GM12878 (cell line): ENCODE results near the gene KRTCAP3. TPM values are rescaled to one million over a fixed set of nuclear protein-coding genes. Genes with fewer than 3 reads are reported as not detected.

Experiments
- ATAC-seq: fragments of 200-7000 bp; cut with Tn5 transposase; 3 replicates; pipeline ENCODE4 v1.9.1; 2020; ENCODE audit warnings: mild to moderate bottlenecking, moderate library complexity
- BruUV-seq: library from RNA; stranded (reverse); fragments of 400-500 nt; replicated peaks from 2 replicates; lab custom pipeline; 2021; lab: Mats Ljungman, UMichigan
- CTCF ChIA-PET: fragments of 300-600 bp; sonication (Branson Sonifier 250); formaldehyde crosslinking; extraction: SDS; loops from one replicate; lab custom pipeline; 2021; ENCODE audit warnings: inconsistent platforms; lab: Yijun Ruan, JAX
- POLR2A ChIA-PET: fragments of 350-600 bp; formaldehyde crosslinking; extraction: SDS; loops from one replicate; lab custom pipeline; 2021; ENCODE audit warnings: inconsistent platforms; lab: Charles Lee
- RAD21 ChIA-PET: fragments of 300-600 bp; sonication (Branson Sonifier 250); formaldehyde crosslinking; loops from one replicate; lab custom pipeline; 2023; ENCODE audit warnings: antibody characterized with exemption; ENCODE audit not compliant: unreplicated experiment; lab: Charles Lee
- SMC1A ChIA-PET: fragments of 300-600 bp; sonication (Branson Sonifier 250); formaldehyde crosslinking; loops from one replicate; lab custom pipeline; 2023; ENCODE audit not compliant: unreplicated experiment, uncharacterized antibody; lab: Charles Lee
- DNase-seq: peaks from one replicate; pipeline ENCODE4 v3.0.0-alpha.2; 2011; ENCODE audit warnings: low read depth, low spot score
- FAIRE-seq: peaks from 3 replicates; lab custom pipeline; 2011; peaks lifted over from hg19 to GRCh38; lab: Jason Lieb, UNC
- H2AFZ ChIP-seq: 2 replicates; pipeline ENCODE4 v1.6.0; 2011; ENCODE audit warnings: low read depth, low read length, control low read depth; ENCODE audit not compliant: control insufficient read depth
- H3K27ac ChIP-seq: 2 replicates; pipeline ENCODE4 v1.5.1; 2011; ENCODE audit warnings: control low read depth; ENCODE audit not compliant: control insufficient read depth, insufficient read depth
- H3K27me3 ChIP-seq, 2 experiments: replicated peaks in 1 of 2; 2 replicates each; pipeline versions ENCODE4 v1.6.0 to v1.6.1; 2011; ENCODE audit warnings: low read length in 1 of 2; ENCODE audit not compliant: control insufficient read depth in 2 of 2, insufficient read depth in 2 of 2
- H3K36me3 ChIP-seq, 2 experiments: 2 replicates each; pipeline ENCODE4 v1.5.1; 2011; ENCODE audit warnings: low read length in 1 of 2; ENCODE audit not compliant: control insufficient read depth in 2 of 2, insufficient read depth in 2 of 2
- H3K4me1 ChIP-seq: 2 replicates; pipeline ENCODE4 v1.6.1; 2011; ENCODE audit warnings: mild to moderate bottlenecking, low read length, moderate library complexity, mixed read lengths; ENCODE audit not compliant: control insufficient read depth, insufficient read depth
- H3K4me2 ChIP-seq: 2 replicates; pipeline ENCODE4 v1.6.0; 2011; ENCODE audit warnings: control low read depth; ENCODE audit not compliant: control insufficient read depth, insufficient read depth
- H3K4me3 ChIP-seq: fragments of 200-600 bp; sonication (generic); 2 replicates; pipeline ENCODE4 v1.5.1; 2016
- H3K79me2 ChIP-seq: 2 replicates; pipeline ENCODE4 v1.6.0; 2011; ENCODE audit warnings: low read length; ENCODE audit not compliant: control insufficient read depth, insufficient read depth
- H3K9ac ChIP-seq: 2 replicates; pipeline ENCODE4 v1.8.0; 2011; ENCODE audit warnings: low read length, control low read depth, mixed read lengths; ENCODE audit not compliant: control insufficient read depth, insufficient read depth
- H3K9me3 ChIP-seq: replicated peaks from 3 replicates; pipeline ENCODE4 v1.5.1; 2011; ENCODE audit warnings: mild to moderate bottlenecking, low read length; ENCODE audit not compliant: control insufficient read depth, insufficient read depth
- H4K20me1 ChIP-seq: 2 replicates; pipeline ENCODE4 v1.6.0; 2011; ENCODE audit not compliant: control insufficient read depth, insufficient read depth
- ATF7 ChIP-seq: fragments of 450-650 bp; IDR thresholded peaks from 2 replicates; pipeline ENCODE4 v1.6.1; 2016; ENCODE audit warnings: low read depth, mild to moderate bottlenecking
- BHLHE40 ChIP-seq, 2 experiments: fragments of 450-650 bp in 1 of 2; IDR thresholded peaks; 2 replicates each; pipeline ENCODE4 v1.6.1; 2011 to 2017; ENCODE audit warnings: low read depth in 2 of 2, borderline replicate concordance in 1 of 2, improper control_type of control experiment in 1 of 2, low read length in 1 of 2, mild to moderate bottlenecking in 1 of 2
- CBFB ChIP-seq: IDR thresholded peaks from 2 replicates; pipeline ENCODE4 v1.6.1; 2016; ENCODE audit warnings: antibody characterized with exemption, low read depth
- CREB1 ChIP-seq: IDR thresholded peaks from 2 replicates; pipeline ENCODE4 v1.6.1; 2012; ENCODE audit warnings: low read depth, mild to moderate bottlenecking, inconsistent platforms
- PAX8 ChIP-seq: fragments of 450-650 bp; IDR thresholded peaks from 2 replicates; pipeline ENCODE4 v1.6.1; 2017; ENCODE audit warnings: mild to moderate bottlenecking, moderate library complexity
- RAD51 ChIP-seq: fragments of 450-650 bp; IDR thresholded peaks from 2 replicates; pipeline ENCODE4 v1.6.1; 2016; ENCODE audit warnings: moderate library complexity, mild to moderate bottlenecking, inconsistent platforms
- in situ Hi-C: fragments of 300-500 bp; cut with MboI; formaldehyde crosslinking; loops from 9 replicates; pipeline ENCODE4 v1.14.3; 2018; ENCODE audit warnings: mixed read lengths
- intact Hi-C: fragments of 100-400 bp; cut with micrococcal nuclease; formaldehyde crosslinking; loops from one replicate; pipeline ENCODE4 v1.14.2; 2022; ENCODE audit not compliant: unreplicated experiment
- polyA plus RNA-seq, 11 experiments: library from polyadenylated mRNA; depleted of rRNA in 4 of 11; unstranded in 6 of 11; stranded (reverse) in 5 of 11; fragments of >200 nt; fragmentation: Nextera tagmentation in 4 of 11; fragmentation: Illumina TruSeq in 1 of 11; extraction: Ambion mirVana in 4 of 11; extraction: Trizol in 1 of 11; gene quantifications; 1 replicate in 1 of 11; 2 replicates in 10 of 11; pipeline versions ENCODE4 v1.2.1 to v1.2.3, GENCODE V29; 2011 to 2016; ENCODE audit warnings: inconsistent platforms in 2 of 11, missing spikeins in 2 of 11, low read depth in 1 of 11
- total RNA-seq, 4 experiments: library from RNA; depleted of rRNA in 3 of 4; stranded (reverse); fragments of >200 nt in 3 of 4; fragmentation: Illumina TruSeq in 1 of 4; extraction: Trizol in 1 of 4; gene quantifications; 2 replicates each; pipeline versions ENCODE4 v1.2.1 to v1.2.3, GENCODE V29; 2013 to 2021
- TF ChIP-seq, protein P1 (sequence below): fragments of 450-650 bp; IDR thresholded peaks from 2 replicates; pipeline ENCODE4 v1.6.1; 2016; ENCODE audit warnings: mild to moderate bottlenecking

The KRTCAP3 gene
- total and polyA plus RNA-seq, 10 of the 15 experiments (the other 5 are each of a cell fraction or from before 2014, with no cell fraction given): 0.26 to 2.2 (median 0.82) TPM; not detected in 1

DNA sequence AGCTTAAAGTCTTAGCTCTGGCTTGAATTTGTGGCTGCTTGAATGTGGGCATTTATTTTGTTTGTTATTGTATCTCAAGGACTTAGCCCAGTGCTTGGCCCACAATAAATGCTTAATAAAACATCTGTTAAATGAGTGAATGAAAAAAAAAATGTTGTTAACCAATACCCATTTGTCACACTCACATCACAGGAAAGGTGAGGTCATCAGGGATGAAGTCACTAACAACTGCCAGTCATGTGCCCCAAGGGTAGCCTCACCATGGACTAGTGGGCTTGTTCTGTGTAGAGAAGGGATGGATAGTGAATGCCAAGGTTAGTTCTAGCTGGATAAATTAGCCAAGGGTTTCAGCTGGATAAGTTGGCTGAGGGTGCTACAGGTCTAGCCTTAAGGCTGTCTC lies 10.8 kb upstream of the KRTCAP3 start:
- Histone ChIP-seq H2AFZ (no peak overlapping the region), H3K4me1 (no peaks in the 10 kb centered on the region), H3K79me2 (peaks cover 36% of the 10 kb centered on the region), H4K20me1 (no peaks in the 10 kb centered on the region), H3K36me3 (peaks cover 6 to 19% of the 10 kb centered on the region in 2 experiments; a peak in 2 of 4 replicates), H3K9me3 (no peaks in the 10 kb centered on the region), H3K27ac (no peak overlapping the region), H3K27me3 (no peaks in the 10 kb centered on the region), H3K9ac (no peak overlapping the region), H3K4me3 (no peak overlapping the region), H3K4me2 (no peak overlapping the region)
- intact Hi-C loops: no loop called here
- SMC1A ChIA-PET: interaction anchor here (1.1 to 4.9 kb wide), 7 partner anchors 22 to 252 kb away, joined by 3 to 20 read pairs (median 12); partner anchors contain the start of genes MPV17 and PPM1G
- no peak for ATAC-seq
- POLR2A ChIA-PET: interaction anchor here (0.8 to 5.8 kb wide), 4 partner anchors 21 to 148 kb away, joined by 3 to 71 read pairs (median 5); partner anchors contain the start of genes PPM1G and ZNF513
- no peak for FAIRE-seq
- CTCF ChIA-PET: interaction anchor here (0.7 to 5.8 kb wide), 13 partner anchors 7 to 268 kb away, joined by 3 to 52 read pairs (median 6); partner anchors contain the start of genes EIF2B4, MPV17, PPM1G and SNX17
- TSS peak; percentile 23 for BruUV-seq
- no peak for DNase-seq
- in situ Hi-C loops: no loop called here
- RAD21 ChIA-PET: interaction anchor here (0.6 kb wide), 1 partner anchor 67 kb away, joined by 3 read pairs; no protein-coding TSS in a partner anchor
- TF ChIP-seq BHLHE40 (IDR thresholded peaks at IDR 0.05; ENCODE audit: borderline replicate concordance in 1 of 2, low read depth in 2 of 2, low read length in 1 of 2): 0 out of 4 replicates have a peak, but pooled peaks of 1 of the 2 experiments have one; percentile 5
- peak; percentile 41; the same call in 1 of the 2 replicates for TF ChIP-seq RAD51
- no peak for TF ChIP-seq CBFB
- peak; percentile 87 for TF ChIP-seq ATF7
- no peak for TF ChIP-seq PAX8
- 0 out of 2 replicates have a peak, but pooled peaks have one; percentile 42 for TF ChIP-seq CREB1
- TF ChIP-seq, protein P1, sequence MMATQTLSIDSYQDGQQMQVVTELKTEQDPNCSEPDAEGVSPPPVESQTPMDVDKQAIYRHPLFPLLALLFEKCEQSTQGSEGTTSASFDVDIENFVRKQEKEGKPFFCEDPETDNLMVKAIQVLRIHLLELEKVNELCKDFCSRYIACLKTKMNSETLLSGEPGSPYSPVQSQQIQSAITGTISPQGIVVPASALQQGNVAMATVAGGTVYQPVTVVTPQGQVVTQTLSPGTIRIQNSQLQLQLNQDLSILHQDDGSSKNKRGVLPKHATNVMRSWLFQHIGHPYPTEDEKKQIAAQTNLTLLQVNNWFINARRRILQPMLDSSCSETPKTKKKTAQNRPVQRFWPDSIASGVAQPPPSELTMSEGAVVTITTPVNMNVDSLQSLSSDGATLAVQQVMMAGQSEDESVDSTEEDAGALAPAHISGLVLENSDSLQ: peak; percentile 63
